D721Med (cell line): Measurements from ENCODE around the gene VSTM4.

ENCODE experiments used
- DNase-seq: peaks from one replicate; pipeline ENCODE4 v3.0.0; 2011; ENCODE audit warnings: low spot score; ENCODE audit not compliant: insufficient read length
- FAIRE-seq: peaks from 2 replicates; lab custom pipeline; 2011; peaks lifted over from hg19 to GRCh38; lab: Jason Lieb, UNC
- TF ChIP-seq, protein P1 (sequence below): IDR thresholded peaks from 2 replicates; pipeline ENCODE4 v1.5.1; 2012; ENCODE audit warnings: mild to moderate bottlenecking, control low read depth; ENCODE audit not compliant: insufficient read depth; ENCODE audit errors: missing control alignments

Gene VSTM4

GRCh38 chr10:49115015-49115795 lies at the start of gene VSTM4:
TSS of gene VSTM4 (minus strand) at chr10:49115522. CDS start at chr10:49115485, 37 bp downstream.
- no peak for DNase-seq
- no peak for FAIRE-seq
- TF ChIP-seq, protein P1, sequence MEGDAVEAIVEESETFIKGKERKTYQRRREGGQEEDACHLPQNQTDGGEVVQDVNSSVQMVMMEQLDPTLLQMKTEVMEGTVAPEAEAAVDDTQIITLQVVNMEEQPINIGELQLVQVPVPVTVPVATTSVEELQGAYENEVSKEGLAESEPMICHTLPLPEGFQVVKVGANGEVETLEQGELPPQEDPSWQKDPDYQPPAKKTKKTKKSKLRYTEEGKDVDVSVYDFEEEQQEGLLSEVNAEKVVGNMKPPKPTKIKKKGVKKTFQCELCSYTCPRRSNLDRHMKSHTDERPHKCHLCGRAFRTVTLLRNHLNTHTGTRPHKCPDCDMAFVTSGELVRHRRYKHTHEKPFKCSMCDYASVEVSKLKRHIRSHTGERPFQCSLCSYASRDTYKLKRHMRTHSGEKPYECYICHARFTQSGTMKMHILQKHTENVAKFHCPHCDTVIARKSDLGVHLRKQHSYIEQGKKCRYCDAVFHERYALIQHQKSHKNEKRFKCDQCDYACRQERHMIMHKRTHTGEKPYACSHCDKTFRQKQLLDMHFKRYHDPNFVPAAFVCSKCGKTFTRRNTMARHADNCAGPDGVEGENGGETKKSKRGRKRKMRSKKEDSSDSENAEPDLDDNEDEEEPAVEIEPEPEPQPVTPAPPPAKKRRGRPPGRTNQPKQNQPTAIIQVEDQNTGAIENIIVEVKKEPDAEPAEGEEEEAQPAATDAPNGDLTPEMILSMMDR = no peak

DNA sequence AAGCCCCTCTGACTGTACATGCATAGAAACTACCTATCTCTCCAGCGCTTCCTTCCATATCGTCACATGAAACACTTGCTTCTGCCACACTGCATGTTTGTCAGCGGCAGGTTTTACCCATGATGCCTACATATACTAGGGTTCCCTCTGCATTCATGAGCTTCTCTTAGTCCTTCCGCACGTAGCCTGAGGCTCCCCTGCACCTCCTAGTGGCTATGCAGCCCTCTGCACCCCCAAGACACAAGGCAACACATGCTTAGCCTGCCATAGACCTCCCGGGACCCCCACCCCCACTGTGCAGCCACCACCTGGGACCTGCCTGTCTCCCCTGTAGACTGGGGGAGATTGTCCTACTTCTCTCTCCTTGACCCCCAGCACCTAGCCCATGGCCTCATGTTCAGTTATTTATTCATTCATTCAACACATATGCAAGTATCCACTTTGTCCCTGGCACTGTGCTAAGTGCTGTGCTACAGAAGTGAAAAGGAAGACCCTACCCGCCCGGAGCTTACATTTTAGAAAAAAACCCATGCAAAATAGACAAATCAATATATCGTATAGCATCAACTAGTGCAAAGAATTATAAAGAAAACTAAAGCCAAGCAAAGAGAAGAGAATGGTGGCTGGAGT lies 49.4 kb upstream of the VSTM4 start:
- TF ChIP-seq, protein P1 = peak; percentile 33
- FAIRE-seq (no peak), DNase-seq (no peak)

DNA sequence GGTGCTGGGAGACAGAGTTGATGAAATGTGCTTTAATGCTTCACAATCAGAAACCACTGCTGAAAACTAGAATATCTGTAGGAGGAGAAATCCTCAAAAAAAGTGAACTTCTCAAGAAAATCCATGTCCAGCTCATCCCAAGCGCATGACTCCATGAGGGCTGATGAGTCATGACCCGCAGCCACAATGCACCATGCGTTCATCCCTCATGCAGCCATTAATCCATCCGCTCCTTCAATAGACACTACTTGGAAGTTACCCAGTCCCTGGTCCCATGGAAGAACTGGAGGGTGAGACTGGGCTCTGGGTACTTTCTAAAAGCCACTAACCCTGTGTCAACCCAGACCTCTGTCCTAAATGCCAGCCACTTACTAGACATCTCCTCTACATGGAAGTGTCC lies 48.4 kb upstream of the VSTM4 start:
- no peak for DNase-seq
- FAIRE-seq = no peak
- TF ChIP-seq, protein P1 = no peak

GRCh38 chr10:49162761-49163310 lies 47.5 kb upstream of the VSTM4 start:
- DNase-seq (no peak), FAIRE-seq (no peak)
- TF ChIP-seq, protein P1 = no peak

DNA sequence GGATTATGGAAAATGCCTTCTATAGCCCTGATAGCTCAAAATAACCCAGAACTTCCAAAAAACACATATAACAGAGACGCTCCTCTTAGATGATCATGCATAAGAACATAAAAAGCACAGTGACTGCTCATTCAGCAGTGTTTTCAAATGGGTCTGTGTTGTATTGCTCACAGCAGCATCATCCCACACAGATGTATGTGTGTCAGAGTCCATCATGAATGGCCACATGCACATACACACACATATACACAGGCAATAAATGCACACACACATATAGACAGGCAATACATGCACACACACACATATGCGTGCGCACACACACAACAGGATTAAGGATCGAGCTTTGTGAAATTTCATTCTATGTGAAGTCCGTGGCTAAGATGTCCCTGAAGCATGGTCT lies 46.7 kb upstream of the VSTM4 start:
- FAIRE-seq = no peak

GRCh38 chr10:49161411-49161997 lies 46.2 kb upstream of the VSTM4 start:
- no peak for FAIRE-seq
- TF ChIP-seq, protein P1 = no peak
- no peak for DNase-seq

More for the DNA sequence above, 46.7 kb upstream of the VSTM4 start:
- no peak for DNase-seq
- TF ChIP-seq, protein P1 = no peak
